T-helper 2 cell treated with Interferon-gamma antibody and Interleukin-4, amounts not matched to agents 5 μg/mL and 100 μg/mL, for 36 hours (primary cell): ENCODE results near the gene SLC9A3.
"Not testable (repeated sequence)": the region's sequence is repeated elsewhere in the genome, so short reads cannot be mapped to it uniquely, and the experiment has no call there.

Source experiments
- DNase-seq: peaks from one replicate; pipeline ENCODE4 v3.0.0; 2021; ENCODE audit warnings: low spot score
- H3K27ac Mint-ChIP-seq: one replicate; pipeline ENCODE4 v1.8.0; 2021; ENCODE audit warnings: mild to moderate bottlenecking, mixed read lengths
- H3K27me3 Mint-ChIP-seq: one replicate; pipeline ENCODE4 v1.8.0; 2021; ENCODE audit warnings: low read depth, mixed read lengths
- H3K36me3 Mint-ChIP-seq: one replicate; pipeline ENCODE4 v1.8.0; 2021; ENCODE audit warnings: low read depth, mixed read lengths
- H3K4me1 Mint-ChIP-seq: one replicate; pipeline ENCODE4 v1.8.0; 2021; ENCODE audit warnings: low read depth, mixed read lengths
- H3K4me3 Mint-ChIP-seq: one replicate; pipeline ENCODE4 v1.8.0; 2022; ENCODE audit warnings: mild to moderate bottlenecking, moderate library complexity, mixed read lengths
- H3K9me3 Mint-ChIP-seq: one replicate; pipeline ENCODE4 v1.8.0; 2021; ENCODE audit warnings: mixed read lengths

SLC9A3 gene

DNA sequence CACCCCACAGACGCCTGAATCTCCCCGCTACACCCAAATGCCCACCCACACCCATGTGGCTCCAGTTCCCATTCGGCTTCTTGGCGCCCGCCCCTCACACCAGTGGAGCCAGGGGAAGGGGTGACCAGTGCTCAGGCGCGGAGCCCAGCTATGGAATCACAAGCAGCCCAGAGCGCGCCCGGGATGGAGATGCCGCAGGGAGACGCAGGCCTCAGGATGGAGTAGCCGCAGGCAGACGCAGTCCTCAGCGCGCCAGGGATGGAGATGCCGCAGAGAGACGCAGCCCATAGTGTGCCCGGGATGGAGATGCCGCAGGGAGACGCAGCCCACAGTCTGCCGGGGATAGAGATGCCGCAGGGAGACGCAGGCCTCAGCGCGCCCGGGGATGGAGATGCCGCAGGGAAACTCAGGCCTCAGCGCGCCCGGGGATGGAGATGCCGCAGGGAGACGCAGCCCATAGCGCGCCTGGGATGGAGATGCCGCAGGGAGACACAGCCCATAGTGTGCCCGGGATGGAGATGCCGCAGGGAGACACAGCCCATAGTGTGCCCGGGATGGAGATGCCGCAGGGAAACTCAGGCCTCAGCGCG is 16.2 kb downstream of the SLC9A3 start:
- H3K27ac Mint-ChIP-seq, H3K9me3 Mint-ChIP-seq, DNase-seq, H3K27me3 Mint-ChIP-seq, H3K36me3 Mint-ChIP-seq, H3K4me1 Mint-ChIP-seq, H3K4me3 Mint-ChIP-seq: not testable (repeated sequence)

- H3K4me3 Mint-ChIP-seq = no peak overlapping the region
- no peak overlapping the region for H3K27ac Mint-ChIP-seq
Measured at GRCh38 chr5:505951-506525, 18.2 kb downstream of the SLC9A3 start.

GRCh38 chr5:504326-505154 is 19.7 kb downstream of the SLC9A3 start:
- H3K9me3 Mint-ChIP-seq = no peaks in the 10 kb centered on the region
- H3K4me1 Mint-ChIP-seq = no peaks in the 10 kb centered on the region
- no peak overlapping the region for H3K27ac Mint-ChIP-seq
- no peak overlapping the region for H3K4me3 Mint-ChIP-seq
- H3K27me3 Mint-ChIP-seq = peaks cover 9% of the 10 kb centered on the region
- H3K36me3 Mint-ChIP-seq = no peaks in the 10 kb centered on the region
- DNase-seq = no peak

More at GRCh38 chr5:505951-506525, 18.2 kb downstream of the SLC9A3 start:
- no peaks in the 10 kb centered on the region for H3K9me3 Mint-ChIP-seq
- peaks cover 9% of the 10 kb centered on the region for H3K27me3 Mint-ChIP-seq
- no peak for DNase-seq
- no peaks in the 10 kb centered on the region for H3K4me1 Mint-ChIP-seq
- no peaks in the 10 kb centered on the region for H3K36me3 Mint-ChIP-seq

DNA sequence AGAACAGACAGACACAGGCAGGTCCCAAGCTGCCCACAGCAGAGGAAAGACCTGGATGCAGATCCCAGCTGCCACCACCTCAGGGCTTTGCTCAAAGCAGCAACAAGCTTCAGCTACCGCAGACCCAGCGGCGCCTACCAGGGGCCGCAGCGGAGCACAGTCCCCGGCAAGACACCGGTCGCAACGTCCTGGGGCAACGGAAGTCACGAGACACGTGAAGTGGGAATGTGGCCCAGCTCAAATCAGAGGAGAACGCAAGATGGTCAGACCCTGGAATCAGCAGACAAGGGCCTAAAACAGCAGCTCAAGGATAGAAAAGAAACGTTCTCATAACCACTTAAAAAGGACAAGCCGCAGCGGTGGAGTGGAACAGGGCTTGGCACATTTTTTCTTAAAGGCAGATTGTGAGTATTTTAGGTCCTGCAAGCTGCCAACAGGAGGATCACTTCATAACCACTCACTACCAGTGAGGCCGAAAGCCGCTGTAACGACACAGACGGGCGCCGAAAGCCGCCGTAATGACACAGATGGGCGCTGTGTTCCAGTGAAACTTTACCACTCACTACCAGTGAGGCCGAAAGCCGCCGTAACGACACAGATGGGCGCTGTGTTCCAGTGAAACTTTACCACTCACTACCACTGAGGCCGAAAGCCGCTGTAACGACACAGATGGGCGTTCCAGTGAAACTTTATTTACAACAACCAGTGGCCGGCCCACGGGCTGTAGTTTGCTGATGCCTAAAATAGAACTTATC is 21.7 kb downstream of the SLC9A3 start:
- Mint-ChIP-seq H3K27me3 (peaks cover 9% of the 10 kb centered on the region), H3K4me1 (no peaks in the 10 kb centered on the region), H3K36me3 (no peaks in the 10 kb centered on the region), H3K4me3 (no peak overlapping the region), H3K9me3 (no peaks in the 10 kb centered on the region), H3K27ac (no peak overlapping the region)
- no peak for DNase-seq

DNA sequence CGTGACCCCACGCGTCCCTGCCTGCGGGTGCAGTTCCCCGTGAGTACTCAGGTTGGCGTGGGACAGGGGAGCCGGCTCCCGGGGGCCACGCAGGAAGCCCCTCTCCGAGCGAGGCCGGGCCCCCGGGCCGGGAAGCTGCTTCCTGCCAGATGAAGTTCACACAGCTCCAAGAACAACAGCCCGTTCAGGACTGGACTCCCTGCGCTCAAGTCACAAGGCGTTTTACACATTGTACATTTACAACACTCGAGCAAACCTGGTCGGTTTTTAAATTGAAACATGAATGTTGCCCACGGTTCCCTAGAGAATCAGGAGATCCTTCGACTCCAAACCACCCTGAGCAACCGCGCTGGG is 22.4 kb downstream of the SLC9A3 start:
- Mint-ChIP-seq H3K27ac (no peak overlapping the region), H3K9me3 (no peaks in the 10 kb centered on the region), H3K4me1 (no peaks in the 10 kb centered on the region), H3K4me3 (no peak overlapping the region), H3K27me3 (peaks cover 9% of the 10 kb centered on the region), H3K36me3 (no peaks in the 10 kb centered on the region)
- DNase-seq = no peak

- H3K27me3 Mint-ChIP-seq = peaks cover 9% of the 10 kb centered on the region
- H3K36me3 Mint-ChIP-seq = no peaks in the 10 kb centered on the region
- DNase-seq = no peak
- no peaks in the 10 kb centered on the region for H3K4me1 Mint-ChIP-seq
- no peaks in the 10 kb centered on the region for H3K9me3 Mint-ChIP-seq
- no peak overlapping the region for H3K4me3 Mint-ChIP-seq
- no peak overlapping the region for H3K27ac Mint-ChIP-seq
Measured at GRCh38 chr5:501105-501830, 23.0 kb downstream of the SLC9A3 start.

GRCh38 chr5:500491-500890 is 23.8 kb downstream of the SLC9A3 start:
- no peak overlapping the region for H3K27ac Mint-ChIP-seq
- no peaks in the 10 kb centered on the region for H3K9me3 Mint-ChIP-seq
- no peak for DNase-seq
- no peak overlapping the region for H3K4me3 Mint-ChIP-seq
- H3K27me3 Mint-ChIP-seq = peaks cover 9% of the 10 kb centered on the region
- H3K36me3 Mint-ChIP-seq = no peaks in the 10 kb centered on the region
- H3K4me1 Mint-ChIP-seq = no peaks in the 10 kb centered on the region

DNA sequence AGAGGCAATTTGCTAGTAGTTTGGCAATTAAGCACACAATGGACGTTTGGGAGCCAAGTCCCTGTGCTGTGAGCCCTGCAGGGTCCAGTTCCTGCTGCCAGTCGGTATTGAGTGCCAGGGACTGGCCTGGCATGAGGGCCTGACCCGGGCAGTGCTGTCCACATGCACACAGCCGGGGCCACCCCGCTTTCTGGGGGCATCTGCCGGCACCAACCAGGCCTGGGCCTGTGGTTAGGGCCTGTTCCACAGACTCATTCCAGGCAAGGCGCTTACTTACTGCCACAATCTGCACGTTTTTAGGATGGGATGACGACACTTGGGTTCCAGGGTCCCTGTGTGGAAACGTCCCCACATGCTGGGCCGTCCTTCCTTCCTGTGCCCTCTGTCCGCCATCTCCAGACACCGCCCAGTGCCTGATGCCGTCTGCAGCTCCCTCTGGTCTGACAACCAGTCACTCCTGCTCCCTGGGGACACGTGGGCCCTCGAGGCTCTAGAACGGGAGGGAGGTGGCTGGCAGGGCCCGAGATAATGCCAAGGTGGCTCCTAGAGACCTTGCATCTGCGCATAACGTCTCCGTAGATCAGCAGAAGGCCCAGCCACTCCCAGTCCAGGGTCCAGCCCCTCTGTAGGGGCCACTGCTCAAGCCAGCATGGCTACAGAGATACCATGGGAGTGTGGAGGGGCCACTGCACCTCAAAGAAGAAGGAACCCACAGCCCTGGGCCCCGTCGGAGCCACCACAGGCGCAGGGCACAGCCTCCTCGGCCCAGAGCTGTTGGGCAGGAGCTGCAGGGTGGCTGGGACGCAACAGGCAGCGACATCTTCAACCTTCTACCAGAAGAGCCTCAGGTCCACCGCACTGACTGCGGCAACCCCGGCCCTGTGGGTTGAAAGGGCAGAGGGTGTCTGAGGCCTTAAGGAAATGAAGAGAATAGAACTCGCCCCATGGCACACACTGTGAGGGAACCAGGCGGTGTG is 24.7 kb downstream of the SLC9A3 start:
- Mint-ChIP-seq H3K27me3 (peaks cover 9% of the 10 kb centered on the region), H3K9me3 (no peaks in the 10 kb centered on the region), H3K4me3 (no peak overlapping the region), H3K36me3 (no peaks in the 10 kb centered on the region), H3K4me1 (no peaks in the 10 kb centered on the region), H3K27ac (no peak overlapping the region)
- DNase-seq = no peak

DNA sequence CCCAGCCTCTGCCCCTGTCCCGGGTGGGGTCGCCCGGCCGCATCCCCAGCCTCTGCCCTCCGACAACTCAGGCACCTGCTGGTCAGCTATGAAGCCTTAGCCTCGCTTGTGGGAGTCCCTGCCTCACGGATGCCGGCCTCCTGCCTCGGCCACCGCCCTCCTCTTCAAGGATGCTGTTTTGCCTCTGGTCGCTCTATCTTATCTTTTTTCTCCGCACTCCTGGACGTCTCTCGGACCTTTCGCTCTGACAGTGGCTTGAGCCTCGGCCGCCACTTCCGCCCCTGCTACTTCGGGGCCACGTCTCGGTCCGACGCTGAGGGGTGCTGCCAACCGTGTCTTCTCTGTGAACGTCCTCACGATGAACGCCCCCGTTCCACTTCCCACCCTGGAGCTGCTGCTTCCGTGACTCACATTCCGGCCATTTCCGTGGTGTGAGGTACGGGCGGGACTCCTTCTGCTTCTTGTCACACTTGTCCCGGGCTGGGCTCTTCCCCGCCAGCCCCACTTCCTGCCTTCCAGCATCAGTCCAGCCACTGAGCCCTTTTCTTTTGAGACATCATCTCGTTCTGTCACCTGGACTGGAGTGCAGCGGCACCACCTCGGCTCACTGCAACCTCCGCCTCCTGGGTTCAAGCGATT is 26.3 kb downstream of the SLC9A3 start:
- H3K4me3 Mint-ChIP-seq = no peak overlapping the region
- H3K36me3 Mint-ChIP-seq = no peaks in the 10 kb centered on the region
- no peaks in the 10 kb centered on the region for H3K9me3 Mint-ChIP-seq
- DNase-seq = no peak
- H3K27me3 Mint-ChIP-seq = peaks cover 9% of the 10 kb centered on the region
- H3K4me1 Mint-ChIP-seq = no peaks in the 10 kb centered on the region
- H3K27ac Mint-ChIP-seq = no peak overlapping the region

DNA sequence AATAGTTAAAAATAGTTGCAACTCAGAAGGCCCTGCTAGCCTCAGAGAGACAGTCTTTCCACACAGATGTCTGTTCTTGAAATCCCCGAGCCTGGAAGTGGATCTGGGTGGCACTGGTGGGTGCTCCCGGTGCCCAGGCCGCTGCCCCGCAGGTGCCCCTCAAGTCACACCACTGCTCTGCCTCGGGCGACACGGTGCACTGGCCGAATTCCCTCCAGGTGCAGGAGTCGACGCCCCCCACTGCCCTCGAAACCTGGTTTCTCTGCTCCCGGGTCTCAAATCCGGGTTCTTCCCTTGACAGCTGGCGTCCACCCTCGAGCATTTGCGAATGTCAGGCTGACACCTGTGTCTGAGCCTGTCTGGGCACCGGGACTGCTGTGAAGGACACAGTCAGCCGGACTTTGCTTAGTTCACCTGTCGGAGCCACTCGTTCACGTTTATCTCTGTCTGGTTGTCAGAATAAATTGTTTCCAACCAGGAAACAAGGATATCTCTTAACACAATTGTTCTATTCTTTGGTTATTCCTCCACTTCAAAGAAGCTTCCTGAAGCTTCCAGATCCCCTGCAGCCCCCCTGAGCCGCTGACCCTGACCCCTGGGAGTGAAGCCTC is 27.1 kb downstream of the SLC9A3 start:
- Mint-ChIP-seq H3K27me3 (peaks cover 4% of the 10 kb centered on the region), H3K4me3 (no peak overlapping the region), H3K9me3 (no peaks in the 10 kb centered on the region), H3K4me1 (no peaks in the 10 kb centered on the region), H3K36me3 (no peaks in the 10 kb centered on the region), H3K27ac (no peak overlapping the region)
- DNase-seq = no peak

DNA sequence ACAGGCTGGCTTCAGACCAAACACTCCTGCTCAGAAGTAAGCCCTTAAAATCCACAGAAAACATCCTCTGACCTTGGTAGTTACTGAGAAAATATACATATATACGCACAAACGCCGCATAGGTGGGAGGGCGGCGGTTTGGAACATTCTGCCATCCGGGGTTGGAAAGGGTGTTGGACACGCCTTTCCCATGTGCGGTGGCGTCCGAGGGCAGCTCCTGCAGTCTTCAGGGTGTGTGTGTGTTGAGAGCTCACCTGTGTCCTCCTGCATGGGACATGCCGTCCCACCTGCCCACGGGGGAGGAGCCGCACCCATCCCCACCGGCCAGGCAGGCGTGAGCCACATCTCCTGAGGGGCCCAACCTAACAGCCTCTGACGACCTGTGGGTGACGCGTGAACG is 28.2 kb downstream of the SLC9A3 start:
- Mint-ChIP-seq H3K27me3 (no peaks in the 10 kb centered on the region), H3K4me1 (no peaks in the 10 kb centered on the region)

GRCh38 chr5:494667-495255 is 29.5 kb downstream of the SLC9A3 start:
- no peaks in the 10 kb centered on the region for H3K9me3 Mint-ChIP-seq
- no peaks in the 10 kb centered on the region for H3K4me1 Mint-ChIP-seq
- H3K36me3 Mint-ChIP-seq = no peaks in the 10 kb centered on the region
- H3K27ac Mint-ChIP-seq = no peak overlapping the region
- DNase-seq = no peak
- no peak overlapping the region for H3K4me3 Mint-ChIP-seq
- H3K27me3 Mint-ChIP-seq = no peaks in the 10 kb centered on the region

More for the DNA sequence above, 28.2 kb downstream of the SLC9A3 start:
- H3K36me3 Mint-ChIP-seq = no peaks in the 10 kb centered on the region
- H3K4me3 Mint-ChIP-seq = no peak overlapping the region
- DNase-seq = no peak
- H3K27ac Mint-ChIP-seq = no peak overlapping the region
- no peaks in the 10 kb centered on the region for H3K9me3 Mint-ChIP-seq
